Measurements from ENCODE around the gene NKAIN4.

The NKAIN4 gene

GRCh38 chr20:63269724-63270123, 15.5 kb upstream of the NKAIN4 start:
- Histone ChIP-seq H3K36me3 (ENCODE audit: control insufficient read depth, insufficient read depth, low read length) (no peaks in the 10 kb centered on the region), H3K27me3 (ENCODE audit: control insufficient read depth, insufficient read depth, low read length) (peaks cover 15% of the 10 kb centered on the region), H3K4me1 (ENCODE audit: control insufficient read depth, insufficient read depth, low read length) (peaks cover 11% of the 10 kb centered on the region), H3K9me3 (ENCODE audit: control insufficient read depth, low read length) (no peaks in the 10 kb centered on the region), H3K9ac (ENCODE audit: low read length) (no peak overlapping the region), H3K4me3 (ENCODE audit: low read length) (no peak overlapping the region)

DNA sequence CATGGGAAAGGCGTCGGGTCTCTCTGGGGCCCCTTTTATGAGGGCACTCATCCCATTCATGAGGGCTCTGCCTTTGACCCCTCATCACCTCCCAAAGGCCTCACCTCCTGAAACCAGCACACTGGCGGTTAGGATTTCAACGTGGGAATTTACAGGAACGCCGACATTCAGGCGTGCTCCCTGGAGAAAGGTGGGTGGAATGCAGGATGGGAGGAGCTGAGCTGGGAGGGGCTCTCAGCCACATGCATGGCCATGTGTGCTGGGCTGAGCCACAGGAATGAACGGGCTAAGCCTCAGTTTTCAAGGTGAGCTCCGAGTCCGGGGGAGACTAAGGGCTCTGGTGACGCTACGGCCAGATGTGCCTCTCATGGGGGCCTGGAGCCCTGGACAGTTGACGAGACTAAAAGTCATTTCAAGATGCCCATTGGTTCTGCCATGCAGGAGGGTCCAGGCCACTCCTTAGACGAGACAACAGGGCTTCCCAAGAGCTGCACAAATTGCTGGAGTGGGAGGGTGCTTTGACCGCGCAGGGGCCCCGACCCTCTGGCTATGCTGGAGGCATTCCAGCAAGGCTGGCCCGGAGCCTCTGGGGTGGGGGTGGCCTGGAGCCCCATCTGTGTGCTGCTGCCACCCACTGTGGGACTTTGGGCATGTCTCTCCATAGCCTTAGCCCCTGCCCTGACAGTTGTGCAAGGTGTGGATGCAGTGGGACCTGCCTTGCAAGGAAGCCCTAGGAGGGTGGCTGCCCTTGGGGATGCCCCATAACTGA, 14.6 kb upstream of the NKAIN4 start:
- Histone ChIP-seq H3K4me1 (ENCODE audit: control insufficient read depth, insufficient read depth, low read length) (peaks cover 5% of the 10 kb centered on the region), H3K4me3 (ENCODE audit: low read length) (no peak overlapping the region), H3K36me3 (ENCODE audit: control insufficient read depth, insufficient read depth, low read length) (no peaks in the 10 kb centered on the region), H3K27me3 (ENCODE audit: control insufficient read depth, insufficient read depth, low read length) (peaks cover 17% of the 10 kb centered on the region), H3K9ac (ENCODE audit: low read length) (no peak overlapping the region), H3K9me3 (ENCODE audit: control insufficient read depth, low read length) (no peaks in the 10 kb centered on the region)

- Histone ChIP-seq H3K9ac (ENCODE audit: low read length) (no peak overlapping the region), H3K27me3 (ENCODE audit: control insufficient read depth, insufficient read depth, low read length) (peaks cover 17% of the 10 kb centered on the region), H3K4me1 (ENCODE audit: control insufficient read depth, insufficient read depth, low read length) (no peaks in the 10 kb centered on the region), H3K9me3 (ENCODE audit: control insufficient read depth, low read length) (no peaks in the 10 kb centered on the region), H3K36me3 (ENCODE audit: control insufficient read depth, insufficient read depth, low read length) (no peaks in the 10 kb centered on the region), H3K4me3 (ENCODE audit: low read length) (no peak overlapping the region)
These were observed 14.0 kb upstream of the NKAIN4 start for GRCh38 chr20:63268256-63268655.

DNA sequence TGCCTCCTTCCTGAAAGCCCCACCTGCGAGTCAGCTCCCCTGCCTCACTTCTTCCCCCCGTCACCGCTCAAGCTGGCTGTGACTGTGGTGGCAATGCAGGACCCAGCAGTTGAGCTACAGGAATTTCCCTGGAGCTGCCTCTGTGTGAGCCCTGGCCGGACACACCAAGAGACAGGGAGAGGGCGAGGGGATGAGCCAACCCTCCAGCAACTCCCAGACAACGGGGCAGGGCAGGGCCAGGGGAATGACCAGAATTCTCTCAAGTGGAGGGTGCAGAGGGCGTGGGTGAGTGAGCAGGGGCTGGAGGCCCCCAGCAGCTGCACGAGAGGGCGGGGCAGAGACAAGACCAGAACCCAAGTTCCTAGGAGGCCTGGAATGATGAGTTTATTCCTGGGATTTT, 13.4 kb upstream of the NKAIN4 start:
- Histone ChIP-seq H3K9ac (ENCODE audit: low read length) (no peak overlapping the region), H3K4me3 (ENCODE audit: low read length) (no peak overlapping the region), H3K4me1 (ENCODE audit: control insufficient read depth, insufficient read depth, low read length) (no peaks in the 10 kb centered on the region), H3K36me3 (ENCODE audit: control insufficient read depth, insufficient read depth, low read length) (no peaks in the 10 kb centered on the region), H3K9me3 (ENCODE audit: control insufficient read depth, low read length) (no peaks in the 10 kb centered on the region), H3K27me3 (ENCODE audit: control insufficient read depth, insufficient read depth, low read length) (peaks cover 17% of the 10 kb centered on the region)

DNA sequence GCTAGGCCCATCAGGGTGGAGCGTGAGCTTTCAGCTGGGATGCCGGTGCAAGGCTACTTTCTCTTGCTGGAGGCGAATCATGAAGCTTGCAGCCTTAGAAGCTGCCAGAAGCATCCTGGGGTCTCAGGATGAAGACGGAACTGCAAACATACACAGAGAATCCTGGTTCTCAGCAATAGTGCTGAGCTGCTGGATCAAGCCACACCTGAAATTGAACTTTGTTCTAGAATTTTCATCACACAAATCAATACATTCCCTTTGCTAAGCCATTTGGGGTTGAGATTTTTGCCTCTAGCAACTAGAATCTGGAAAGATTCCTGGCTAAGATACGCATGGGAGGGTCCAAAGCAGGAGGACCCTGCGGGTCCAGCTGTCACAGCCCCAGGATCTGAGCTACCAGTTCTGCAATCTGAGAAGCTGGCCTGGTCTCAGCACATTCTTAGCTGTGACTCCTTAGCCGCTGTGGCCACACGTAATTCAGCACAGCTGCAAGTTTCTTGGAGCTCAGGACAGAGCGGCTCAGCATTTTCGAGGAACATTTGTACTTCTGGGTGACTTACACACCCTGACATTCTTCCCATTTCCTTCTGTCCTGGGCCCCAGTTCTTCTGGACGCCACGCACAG, 11.7 kb upstream of the NKAIN4 start:
- Histone ChIP-seq H3K36me3 (ENCODE audit: control insufficient read depth, insufficient read depth, low read length) (no peaks in the 10 kb centered on the region), H3K9me3 (ENCODE audit: control insufficient read depth, low read length) (no peaks in the 10 kb centered on the region), H3K4me3 (ENCODE audit: low read length) (no peak overlapping the region), H3K9ac (ENCODE audit: low read length) (no peak overlapping the region), H3K27me3 (ENCODE audit: control insufficient read depth, insufficient read depth, low read length) (peaks cover 30% of the 10 kb centered on the region), H3K4me1 (ENCODE audit: control insufficient read depth, insufficient read depth, low read length) (no peaks in the 10 kb centered on the region)

GRCh38 chr20:63264519-63264918, 10.3 kb upstream of the NKAIN4 start:
- H3K27me3 ChIP-seq (ENCODE audit: control insufficient read depth, insufficient read depth, low read length), result peaks cover 36% of the 10 kb centered on the region

GRCh38 chr20:63264000-63264399, 9.7 kb upstream of the NKAIN4 start:
- H3K9ac ChIP-seq (ENCODE audit: low read length), result no peak overlapping the region
- no peaks in the 10 kb centered on the region for H3K4me1 ChIP-seq (ENCODE audit: control insufficient read depth, insufficient read depth, low read length)
- H3K4me3 ChIP-seq (ENCODE audit: low read length), result no peak overlapping the region
- H3K9me3 ChIP-seq (ENCODE audit: control insufficient read depth, low read length), result no peaks in the 10 kb centered on the region
- H3K36me3 ChIP-seq (ENCODE audit: control insufficient read depth, insufficient read depth, low read length), result no peaks in the 10 kb centered on the region
- peaks cover 39% of the 10 kb centered on the region for H3K27me3 ChIP-seq (ENCODE audit: control insufficient read depth, insufficient read depth, low read length)

More at GRCh38 chr20:63264519-63264918, 10.3 kb upstream of the NKAIN4 start:
- Histone ChIP-seq H3K9ac (ENCODE audit: low read length) (no peak overlapping the region), H3K36me3 (ENCODE audit: control insufficient read depth, insufficient read depth, low read length) (no peaks in the 10 kb centered on the region), H3K9me3 (ENCODE audit: control insufficient read depth, low read length) (no peaks in the 10 kb centered on the region), H3K4me1 (ENCODE audit: control insufficient read depth, insufficient read depth, low read length) (no peaks in the 10 kb centered on the region), H3K4me3 (ENCODE audit: low read length) (no peak overlapping the region)

- no peak overlapping the region for H3K9ac ChIP-seq (ENCODE audit: low read length)
- H3K4me1 ChIP-seq (ENCODE audit: control insufficient read depth, insufficient read depth, low read length), result no peaks in the 10 kb centered on the region
- H3K27me3 ChIP-seq (ENCODE audit: control insufficient read depth, insufficient read depth, low read length), result peaks cover 35% of the 10 kb centered on the region
- no peaks in the 10 kb centered on the region for H3K9me3 ChIP-seq (ENCODE audit: control insufficient read depth, low read length)
- H3K4me3 ChIP-seq (ENCODE audit: low read length), result no peak overlapping the region
- H3K36me3 ChIP-seq (ENCODE audit: control insufficient read depth, insufficient read depth, low read length), result no peaks in the 10 kb centered on the region
These were observed 8.6 kb upstream of the NKAIN4 start for GRCh38 chr20:63262836-63263235.

GRCh38 chr20:63261795-63262528, 7.7 kb upstream of the NKAIN4 start:
- Histone ChIP-seq H3K9me3 (ENCODE audit: control insufficient read depth, low read length) (no peaks in the 10 kb centered on the region), H3K9ac (ENCODE audit: low read length) (no peak overlapping the region), H3K27me3 (ENCODE audit: control insufficient read depth, insufficient read depth, low read length) (peaks cover 29% of the 10 kb centered on the region), H3K4me3 (ENCODE audit: low read length) (no peak overlapping the region), H3K4me1 (ENCODE audit: control insufficient read depth, insufficient read depth, low read length) (no peaks in the 10 kb centered on the region), H3K36me3 (ENCODE audit: control insufficient read depth, insufficient read depth, low read length) (no peaks in the 10 kb centered on the region)

GRCh38 chr20:63261060-63261794, 7.0 kb upstream of the NKAIN4 start:
- Histone ChIP-seq H3K27me3 (ENCODE audit: control insufficient read depth, insufficient read depth, low read length) (peaks cover 34% of the 10 kb centered on the region), H3K36me3 (ENCODE audit: control insufficient read depth, insufficient read depth, low read length) (no peaks in the 10 kb centered on the region), H3K9me3 (ENCODE audit: control insufficient read depth, low read length) (no peaks in the 10 kb centered on the region), H3K9ac (ENCODE audit: low read length) (no peak overlapping the region), H3K4me3 (ENCODE audit: low read length) (no peak overlapping the region), H3K4me1 (ENCODE audit: control insufficient read depth, insufficient read depth, low read length) (no peaks in the 10 kb centered on the region)

- no peak overlapping the region for H3K9ac ChIP-seq (ENCODE audit: low read length)
- no peak overlapping the region for H3K4me3 ChIP-seq (ENCODE audit: low read length)
- peaks cover 37% of the 10 kb centered on the region for H3K27me3 ChIP-seq (ENCODE audit: control insufficient read depth, insufficient read depth, low read length)
- no peaks in the 10 kb centered on the region for H3K9me3 ChIP-seq (ENCODE audit: control insufficient read depth, low read length)
- H3K4me1 ChIP-seq (ENCODE audit: control insufficient read depth, insufficient read depth, low read length), result no peaks in the 10 kb centered on the region
- no peaks in the 10 kb centered on the region for H3K36me3 ChIP-seq (ENCODE audit: control insufficient read depth, insufficient read depth, low read length)
These were observed 6.3 kb upstream of the NKAIN4 start for GRCh38 chr20:63260521-63260920.

Data from mucosa of stomach (tissue), 1 donor.